Smooth muscle cell (in vitro differentiated cells): Measurements from ENCODE around the gene DPP10. TPM values are rescaled to one million over a fixed set of nuclear protein-coding genes. Genes with fewer than 3 reads are reported as not detected.

ENCODE experiments used
- DNase-seq: peaks from one replicate; lab custom pipeline; 2025; ENCODE audit not compliant: unreplicated experiment; lab: John Stamatoyannopoulos, UW
- H2AFZ ChIP-seq: fragments of 200-600 bp; sonication (generic); 2 replicates; pipeline ENCODE4 v1.6.0; 2016; ENCODE audit warnings: antibody characterized with exemption, low read depth, mild to moderate bottlenecking
- H3F3A ChIP-seq: fragments of 200-600 bp; sonication (generic); 2 replicates; pipeline ENCODE4 v1.6.0; 2017; ENCODE audit warnings: antibody characterized with exemption, low read depth
- H3K27ac ChIP-seq: fragments of 200-600 bp; sonication (generic); 2 replicates; pipeline ENCODE4 v1.5.1; 2016; ENCODE audit warnings: low read depth, mild to moderate bottlenecking
- H3K27me3 ChIP-seq: fragments of 200-600 bp; sonication (generic); 2 replicates; pipeline ENCODE4 v1.6.1; 2016; ENCODE audit warnings: low read depth, mild to moderate bottlenecking
- H3K36me3 ChIP-seq: fragments of 200-600 bp; sonication (generic); 2 replicates; pipeline ENCODE4 v1.5.1; 2016; ENCODE audit warnings: low read depth
- H3K4me1 ChIP-seq: fragments of 200-600 bp; sonication (generic); 2 replicates; pipeline ENCODE4 v1.5.1; 2016; ENCODE audit warnings: low read depth
- H3K4me2 ChIP-seq: fragments of 200-600 bp; sonication (generic); 2 replicates; pipeline ENCODE4 v1.6.0; 2016; ENCODE audit warnings: mild to moderate bottlenecking
- H3K4me3 ChIP-seq: fragments of 200-600 bp; sonication (generic); 2 replicates; pipeline ENCODE4 v1.5.1; 2016; ENCODE audit warnings: mild to moderate bottlenecking
- H3K79me2 ChIP-seq: fragments of 200-600 bp; sonication (generic); 2 replicates; pipeline ENCODE4 v1.6.0; 2016; ENCODE audit warnings: low read depth, mild to moderate bottlenecking
- H3K9ac ChIP-seq: fragments of 200-600 bp; sonication (generic); 2 replicates; pipeline ENCODE4 v1.6.0; 2016; ENCODE audit warnings: low read depth
- H3K9me3 ChIP-seq: fragments of 200-600 bp; sonication (generic); replicated peaks from 2 replicates; pipeline ENCODE4 v1.5.1; 2016; ENCODE audit warnings: low read depth
- H4K20me1 ChIP-seq: fragments of 200-600 bp; sonication (generic); 2 replicates; pipeline ENCODE4 v1.6.0; 2016; ENCODE audit warnings: low read depth
- CTCF ChIP-seq: fragments of 200-600 bp; sonication (generic); IDR thresholded peaks from 2 replicates; pipeline ENCODE4 v1.5.1; 2017; ENCODE audit warnings: borderline replicate concordance, mild to moderate bottlenecking, antibody characterized with exemption; ENCODE audit not compliant: insufficient read depth, poor library complexity, severe bottlenecking
- WGBS: methylation state at CpG from one replicate; pipeline ENCODE4 v1.1.7; 2016; ENCODE audit warnings: low lambda C conversion rate; 5-methylcytosine and 5-hydroxymethylcytosine counted together
- polyA plus RNA-seq: library from polyadenylated mRNA; unstranded; fragments of >200 nt; fragmentation: Nextera tagmentation; extraction: Ambion mirVana; gene quantifications from 2 replicates; pipeline ENCODE4 v1.2.1, GENCODE V29; 2016
- total RNA-seq: library from RNA; depleted of rRNA; stranded (reverse); fragments of >200 nt; gene quantifications from 2 replicates; pipeline ENCODE4 v1.2.3, GENCODE V29; 2014

DPP10 gene
- total and polyA plus RNA-seq, 2 experiments from 2014 or later, result 3.6 TPM; not detected in 1

GRCh38 chr2:114699423-114699944 is 257.0 kb downstream of the DPP10 start:
- H3K4me3 ChIP-seq, result no peak overlapping the region
- no peaks in the 10 kb centered on the region for H3K9me3 ChIP-seq
- DNase-seq, result no peak
- H3K79me2 ChIP-seq, result no peaks in the 10 kb centered on the region
- no peaks in the 10 kb centered on the region for H4K20me1 ChIP-seq
- no peaks in the 10 kb centered on the region for H3K4me1 ChIP-seq
- no peak overlapping the region for H3K4me2 ChIP-seq
- 95% methylated on average over 2 of the region's 2 CpGs for WGBS
- TF ChIP-seq CTCF, result no peak
- no peak overlapping the region for H3K27ac ChIP-seq
- no peaks in the 10 kb centered on the region for H3K27me3 ChIP-seq
- H2AFZ ChIP-seq, result no peak overlapping the region
- no peak overlapping the region for H3K9ac ChIP-seq
- H3K36me3 ChIP-seq, result no peaks in the 10 kb centered on the region
- no peaks in the 10 kb centered on the region for H3F3A ChIP-seq

GRCh38 chr2:114700440-114700839 is 258.0 kb downstream of the DPP10 start:
- Histone ChIP-seq H3K27ac (no peak overlapping the region), H3F3A (no peaks in the 10 kb centered on the region), H2AFZ (no peak overlapping the region), H3K4me2 (no peak overlapping the region), H3K9ac (no peak overlapping the region), H3K9me3 (no peaks in the 10 kb centered on the region), H3K79me2 (no peaks in the 10 kb centered on the region), H3K27me3 (no peaks in the 10 kb centered on the region), H3K4me1 (no peaks in the 10 kb centered on the region), H3K36me3 (no peaks in the 10 kb centered on the region), H4K20me1 (no peaks in the 10 kb centered on the region), H3K4me3 (no peak overlapping the region)
- TF ChIP-seq CTCF, result no peak
- no peak for DNase-seq
- WGBS, result 80% methylated on average over 5 of the region's 5 CpGs

- H3K4me1 ChIP-seq, result peaks cover 6% of the 10 kb centered on the region
- no peak overlapping the region for H3K9ac ChIP-seq
- H3K27ac ChIP-seq, result no peak overlapping the region
- no peaks in the 10 kb centered on the region for H4K20me1 ChIP-seq
- 78% methylated on average over 4 of the region's 4 CpGs for WGBS
- no peak for DNase-seq
- no peak overlapping the region for H3K4me2 ChIP-seq
- no peaks in the 10 kb centered on the region for H3K27me3 ChIP-seq
- no peak overlapping the region for H2AFZ ChIP-seq
- H3F3A ChIP-seq, result no peaks in the 10 kb centered on the region
- H3K79me2 ChIP-seq, result no peaks in the 10 kb centered on the region
- TF ChIP-seq CTCF, result no peak
- no peaks in the 10 kb centered on the region for H3K36me3 ChIP-seq
- H3K9me3 ChIP-seq, result no peaks in the 10 kb centered on the region
- no peak overlapping the region for H3K4me3 ChIP-seq
Measured at GRCh38 chr2:114709936-114710850, 267.8 kb downstream of the DPP10 start.
